GM19351 (cell line): ENCODE results near the gene ITGA1.

Experiments
- ATAC-seq: cut with Tn5 transposase; IDR thresholded peaks from one replicate; pipeline ENCODE4 v1.9.1; 2021; ENCODE audit warnings: mild to moderate bottlenecking, moderate library complexity; ENCODE audit not compliant: unreplicated experiment

The ITGA1 gene

DNA sequence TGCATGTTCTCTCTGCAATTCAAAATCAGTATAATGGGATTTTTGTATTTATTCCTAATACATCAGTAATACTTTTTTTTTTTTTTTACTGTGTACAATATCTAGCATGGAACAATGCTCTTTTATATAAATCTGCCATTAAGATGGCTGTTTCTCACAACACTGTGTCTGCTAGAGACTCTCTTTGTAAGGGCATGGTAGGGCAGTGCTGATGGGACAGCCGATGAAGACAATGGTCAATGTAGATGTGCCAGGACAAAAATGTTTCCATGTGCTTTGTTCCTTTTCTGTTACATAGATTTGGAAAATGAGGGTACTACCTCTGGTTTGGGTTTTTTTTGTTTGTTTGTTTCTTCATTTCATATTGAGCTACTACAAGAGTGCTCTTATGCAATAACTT, 106.1 kb downstream of the ITGA1 start:
- no peak for ATAC-seq

- ATAC-seq: no peak
These were observed 106.7 kb downstream of the ITGA1 start for GRCh38 chr5:52894451-52894850.

DNA sequence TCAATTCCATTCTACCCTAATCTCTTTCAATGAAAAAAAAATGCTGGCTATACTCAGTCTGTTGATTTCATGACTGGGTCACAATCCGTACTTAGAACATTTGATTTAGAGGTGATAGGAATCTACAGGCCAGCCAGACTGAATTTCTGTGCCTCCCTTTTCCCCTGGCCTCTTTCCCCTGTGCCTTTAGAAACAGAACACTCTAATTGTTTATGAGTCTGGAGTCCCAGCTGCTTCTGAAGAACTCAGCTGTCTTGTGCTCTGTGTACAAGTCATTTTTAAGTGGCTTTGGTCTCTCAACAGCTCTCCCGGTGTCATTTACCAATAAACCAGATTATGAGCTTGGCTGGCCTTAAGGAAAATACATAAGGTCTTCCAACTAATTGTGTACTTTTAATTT, 107.4 kb downstream of the ITGA1 start:
- ATAC-seq: no peak

- ATAC-seq: no peak
These were observed 108.1 kb downstream of the ITGA1 start for GRCh38 chr5:52895572-52896413.

GRCh38 chr5:52896534-52897237, 109.0 kb downstream of the ITGA1 start:
- ATAC-seq: no peak

DNA sequence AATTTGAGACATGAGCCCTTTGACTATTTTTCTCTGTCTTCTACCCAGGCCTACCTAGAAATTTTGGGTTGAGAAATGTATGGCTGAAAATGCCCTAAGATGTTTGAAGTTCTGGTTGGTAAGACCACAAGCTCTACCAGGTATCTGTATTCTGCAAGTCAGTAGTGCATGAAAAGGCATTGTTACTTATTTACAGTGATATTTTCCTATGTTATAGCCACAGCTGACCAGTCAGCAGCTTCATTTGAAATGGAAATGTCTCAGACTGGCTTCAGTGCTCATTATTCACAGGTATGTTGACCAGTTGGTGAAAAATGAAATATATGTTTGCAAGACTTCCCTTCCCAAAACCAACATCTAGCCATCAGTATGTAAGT, 109.5 kb downstream of the ITGA1 start:
- ATAC-seq: no peak

DNA sequence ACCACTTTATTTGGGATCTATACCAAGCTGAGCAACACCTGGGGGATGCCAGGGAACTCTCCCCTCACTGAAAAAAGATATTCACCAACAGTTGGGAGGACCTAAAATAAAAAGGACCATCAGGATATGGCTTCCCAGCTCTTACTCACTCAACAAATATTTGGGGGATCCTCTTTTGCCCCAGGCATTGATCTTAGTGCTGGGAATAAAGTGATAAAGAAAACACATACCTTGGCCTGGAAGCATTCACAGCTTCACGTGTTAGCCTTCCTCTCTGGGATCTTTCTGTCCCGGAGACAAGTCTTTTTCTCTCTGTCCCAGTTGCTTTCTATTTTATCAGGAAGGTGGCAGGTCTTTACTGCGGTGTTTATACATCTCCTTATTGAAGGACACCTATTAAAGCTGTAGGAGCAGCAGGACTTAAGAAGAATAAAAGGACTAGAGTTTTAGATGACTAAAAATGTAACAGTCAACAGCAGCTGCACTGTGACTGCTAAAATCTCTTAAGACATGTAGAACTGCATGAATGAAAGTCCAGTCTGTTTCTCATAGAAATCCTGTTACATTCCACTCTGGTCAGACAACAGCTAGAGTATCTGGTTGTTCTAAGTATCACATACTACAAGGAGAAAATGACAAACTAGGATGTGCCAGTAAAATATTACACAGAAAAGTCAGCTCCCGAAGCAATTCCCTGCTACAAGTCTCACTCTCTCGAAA, 111.4 kb downstream of the ITGA1 start:
- ATAC-seq: no peak

GRCh38 chr5:52903142-52903541, 115.4 kb downstream of the ITGA1 start:
- no peak for ATAC-seq

DNA sequence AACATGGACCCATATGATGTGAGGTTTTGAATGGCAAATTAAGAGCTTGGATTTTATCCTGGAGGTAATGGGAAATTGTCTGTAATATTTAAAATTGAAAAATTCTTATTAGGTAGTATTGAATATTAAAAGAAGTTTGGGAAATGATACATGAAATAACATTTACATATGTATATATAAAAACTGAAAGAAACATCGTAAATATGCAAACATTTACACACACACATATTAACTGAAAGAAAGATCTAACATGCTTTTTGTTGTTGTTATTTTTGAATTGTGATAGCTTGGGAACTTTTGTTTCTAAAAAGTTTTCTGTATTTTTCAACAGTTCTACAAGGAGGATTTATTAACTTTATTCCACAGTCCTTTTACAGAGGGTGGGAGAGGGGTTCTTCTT, 118.6 kb downstream of the ITGA1 start:
- no peak for ATAC-seq

- ATAC-seq: no peak
These were observed 119.1 kb downstream of the ITGA1 start for GRCh38 chr5:52906845-52907244.

GRCh38 chr5:52909192-52909591, 121.5 kb downstream of the ITGA1 start:
- ATAC-seq: no peak

GRCh38 chr5:52910071-52910470, 122.4 kb downstream of the ITGA1 start:
- ATAC-seq: no peak

- peak; percentile 98 for ATAC-seq
These were observed 127.6 kb downstream of the ITGA1 start for GRCh38 chr5:52915176-52915875.

DNA sequence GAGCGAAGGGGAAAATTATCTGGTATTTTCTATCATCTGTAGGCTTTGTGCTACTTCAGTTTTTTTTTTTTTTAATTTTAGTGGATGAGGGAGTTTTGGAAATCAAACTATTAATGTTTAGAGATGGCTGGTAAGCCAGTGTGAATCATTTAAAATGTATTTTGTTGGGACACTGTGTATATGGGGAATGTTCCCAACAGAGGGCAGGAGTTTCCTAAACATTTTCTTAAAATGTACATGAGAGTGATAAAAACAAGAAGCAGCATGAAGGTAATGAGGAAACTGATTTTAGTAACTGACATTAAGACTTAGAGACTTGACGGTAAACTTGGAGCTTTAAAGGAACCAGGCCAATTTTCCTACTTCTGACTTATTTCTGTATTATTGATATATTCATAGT, 133.2 kb downstream of the ITGA1 start:
- no peak for ATAC-seq

GRCh38 chr5:52922384-52922783, 134.7 kb downstream of the ITGA1 start:
- no peak for ATAC-seq

- no peak for ATAC-seq
These were observed 136.7 kb downstream of the ITGA1 start for GRCh38 chr5:52924456-52924855.

DNA sequence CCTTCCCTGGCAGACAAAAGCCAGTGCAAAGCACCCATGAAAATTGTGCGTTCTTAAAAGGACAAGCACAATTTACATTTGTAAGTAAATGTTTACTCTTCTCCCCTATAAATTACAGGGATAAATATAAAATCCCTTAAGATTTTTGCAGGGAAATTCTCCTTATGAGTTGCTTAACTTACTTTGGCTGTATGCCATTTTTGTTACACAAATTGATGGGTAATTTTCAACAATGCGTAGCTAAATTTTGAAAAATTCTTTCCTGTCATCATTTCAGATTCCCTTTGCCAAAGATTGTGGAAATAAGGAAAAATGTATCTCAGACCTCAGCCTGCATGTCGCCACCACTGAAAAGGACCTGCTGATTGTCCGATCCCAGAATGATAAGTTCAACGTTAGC, 137.3 kb downstream of the ITGA1 start:
- ATAC-seq: no peak

- ATAC-seq: no peak
These were observed 141.0 kb downstream of the ITGA1 start for GRCh38 chr5:52928689-52929088.

DNA sequence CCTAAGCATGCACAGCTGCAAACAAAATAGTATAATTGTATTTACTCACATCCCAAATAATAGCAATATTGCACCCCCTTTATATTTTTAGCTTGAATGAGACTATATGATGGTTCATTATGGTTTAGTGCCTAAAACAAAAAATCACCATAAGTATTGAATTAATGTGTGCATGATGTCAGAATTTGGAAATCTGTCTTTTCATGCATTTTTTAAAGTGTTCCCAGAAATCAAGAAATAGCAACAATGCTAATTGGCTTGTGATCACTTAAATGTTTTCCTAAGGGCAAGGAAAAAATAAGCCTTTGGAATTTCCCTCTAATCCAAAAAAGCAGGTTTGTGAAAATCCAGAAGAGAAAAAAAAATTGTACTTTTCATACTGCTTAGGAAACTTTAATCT, 150.5 kb downstream of the ITGA1 start:
- no peak for ATAC-seq

DNA sequence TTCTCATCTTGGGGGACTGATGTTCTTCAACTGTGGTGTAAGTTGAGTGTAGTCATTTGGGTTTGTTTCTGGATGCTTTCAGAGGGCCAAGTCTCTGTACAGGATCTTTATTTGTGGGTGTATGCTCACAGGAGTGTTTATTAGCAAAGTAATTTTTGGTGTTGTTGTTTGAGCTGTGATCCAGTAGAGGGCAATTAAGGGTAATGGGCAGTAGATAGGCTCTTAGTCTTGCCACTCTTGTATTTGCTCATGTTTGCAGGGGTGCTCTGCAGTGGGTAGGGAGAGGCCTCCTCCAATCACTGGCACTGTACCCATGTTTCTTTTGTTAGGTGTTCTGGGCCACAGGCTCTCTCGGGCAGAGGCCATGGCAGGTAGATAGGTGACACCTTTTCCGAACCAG, 155.6 kb downstream of the ITGA1 start:
- ATAC-seq: peak; percentile 76

DNA sequence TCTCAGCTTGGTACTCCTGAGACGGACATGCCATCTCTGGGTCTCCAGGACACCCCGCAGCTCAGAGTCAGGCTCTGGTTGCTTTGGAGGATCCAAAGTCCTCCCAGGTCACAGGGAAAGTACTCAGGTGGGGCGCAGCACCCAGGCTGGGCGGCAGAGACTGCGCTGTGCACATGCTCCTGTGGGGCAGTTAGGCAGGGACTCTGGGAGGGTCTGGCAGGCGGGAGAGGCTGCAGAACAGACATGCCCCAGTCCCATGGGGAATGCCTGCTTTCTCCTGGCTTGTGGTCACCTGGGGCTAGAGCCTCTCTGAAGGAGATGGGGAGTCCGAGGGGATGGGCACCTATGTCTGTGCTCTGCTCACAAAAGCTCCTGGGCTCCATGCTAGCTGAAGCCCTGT, 156.1 kb downstream of the ITGA1 start:
- no peak for ATAC-seq
